Measurements from ENCODE around the gene RELL1. TPM values are rescaled to one million over a fixed set of nuclear protein-coding genes. Genes with fewer than 3 reads are reported as not detected.

RELL1 gene
- total and polyA plus RNA-seq, 4 donors = 1.8 to 47.4 (median 20.6) TPM

GRCh38 chr4:37591349-37591748 lies 94.8 kb downstream of the RELL1 start:
- DNase-seq = no peak
- Histone ChIP-seq H3K27me3 (ENCODE audit: control insufficient read depth in 3 of 3, insufficient read depth in 3 of 3, low read length in 2 of 3) (no peaks in the 10 kb centered on the region), H3K9me3 (ENCODE audit: control insufficient read depth in 4 of 4, insufficient read depth in 3 of 4, low read length in 3 of 4) (no peaks in the 10 kb centered on the region), H3K36me3 (ENCODE audit: control insufficient read depth in 4 of 4, insufficient read depth in 4 of 4, low read length in 4 of 4) (peaks cover 0 to 5% (median 0%) of the 10 kb centered on the region in 4 donors), H3K9ac (ENCODE audit: insufficient read depth in 1 of 2, low read length in 2 of 2) (no peak overlapping the region), H3K27ac (ENCODE audit: low read depth in 1 of 2, low read length in 1 of 2) (no peak overlapping the region), H3K4me1 (ENCODE audit: control insufficient read depth in 5 of 5, insufficient read depth in 5 of 5, low read length in 5 of 5) (no peaks in the 10 kb centered on the region), H3K4me3 (no peak overlapping the region)
- no peak for TF ChIP-seq CTCF (IDR thresholded peaks at IDR 0.05; ENCODE audit: control extremely low read depth, extremely low read depth)
- 0 to 40% methylated on average over 1 of the region's 1 CpG for WGBS, 2 donors
- no peak for ATAC-seq (ENCODE audit: insufficient read depth, low FRiP score)

- DNase-seq = no peak
These were observed 96.2 kb downstream of the RELL1 start for GRCh38 chr4:37590016-37590415.

GRCh38 chr4:37588150-37588549 lies 98.0 kb downstream of the RELL1 start:
- H3K36me3 ChIP-seq (ENCODE audit: control insufficient read depth in 4 of 4, insufficient read depth in 4 of 4, low read length in 4 of 4) = peaks cover 0 to 5% (median 0%) of the 10 kb centered on the region in 4 donors
- H3K4me1 ChIP-seq (ENCODE audit: control insufficient read depth in 5 of 5, insufficient read depth in 5 of 5, low read length in 5 of 5) = peaks cover 0 to 12% (median 4%) of the 10 kb centered on the region in 5 donors
- H3K27me3 ChIP-seq (ENCODE audit: control insufficient read depth in 3 of 3, insufficient read depth in 3 of 3, low read length in 2 of 3) = no peaks in the 10 kb centered on the region
- DNase-seq (no peak), ATAC-seq (ENCODE audit: insufficient read depth, low FRiP score) (no peak)
- H3K27ac ChIP-seq (ENCODE audit: low read depth in 1 of 2, low read length in 1 of 2) = no peak overlapping the region
- no peak for TF ChIP-seq CTCF (IDR thresholded peaks at IDR 0.05; ENCODE audit: control extremely low read depth, extremely low read depth)
- 91 to 93% methylated on average over 9 of the region's 9 CpGs for WGBS, 2 donors
- no peak overlapping the region for H3K4me3 ChIP-seq
- H3K9me3 ChIP-seq (ENCODE audit: control insufficient read depth in 4 of 4, insufficient read depth in 3 of 4, low read length in 3 of 4) = peaks cover 0 to 2% (median 0%) of the 10 kb centered on the region in 4 donors
- no peak overlapping the region for H3K9ac ChIP-seq (ENCODE audit: insufficient read depth in 1 of 2, low read length in 2 of 2)

More at GRCh38 chr4:37590016-37590415, 96.2 kb downstream of the RELL1 start:
- no peak overlapping the region for H3K27ac ChIP-seq (ENCODE audit: low read depth in 1 of 2, low read length in 1 of 2)
- peaks cover 0 to 5% (median 0%) of the 10 kb centered on the region in 4 donors for H3K36me3 ChIP-seq (ENCODE audit: control insufficient read depth in 4 of 4, insufficient read depth in 4 of 4, low read length in 4 of 4)
- H3K4me3 ChIP-seq = no peak overlapping the region
- WGBS, 2 donors = 85 to 97% methylated on average over 6 of the region's 6 CpGs
- no peaks in the 10 kb centered on the region for H3K27me3 ChIP-seq (ENCODE audit: control insufficient read depth in 3 of 3, insufficient read depth in 3 of 3, low read length in 2 of 3)
- H3K9me3 ChIP-seq (ENCODE audit: control insufficient read depth in 4 of 4, insufficient read depth in 3 of 4, low read length in 3 of 4) = no peaks in the 10 kb centered on the region
- TF ChIP-seq CTCF (IDR thresholded peaks at IDR 0.05; ENCODE audit: control extremely low read depth, extremely low read depth) = no peak
- no peak overlapping the region for H3K9ac ChIP-seq (ENCODE audit: insufficient read depth in 1 of 2, low read length in 2 of 2)
- no peaks in the 10 kb centered on the region for H3K4me1 ChIP-seq (ENCODE audit: control insufficient read depth in 5 of 5, insufficient read depth in 5 of 5, low read length in 5 of 5)
- no peak for ATAC-seq (ENCODE audit: insufficient read depth, low FRiP score)

- WGBS, 2 donors = 47 to 60% methylated on average over 5 to 6 of the region's 6 CpGs
- ATAC-seq (ENCODE audit: insufficient read depth, low FRiP score) = no peak
- H3K9me3 ChIP-seq (ENCODE audit: control insufficient read depth in 4 of 4, insufficient read depth in 3 of 4, low read length in 3 of 4) = peaks cover 0 to 9% (median under 1%) of the 10 kb centered on the region in 4 donors
These were observed 100.0 kb downstream of the RELL1 start for GRCh38 chr4:37586194-37586593.

More at GRCh38 chr4:37586194-37586593, 100.0 kb downstream of the RELL1 start:
- Histone ChIP-seq H3K4me3 (no peak overlapping the region), H3K27me3 (ENCODE audit: control insufficient read depth in 3 of 3, insufficient read depth in 3 of 3, low read length in 2 of 3) (no peaks in the 10 kb centered on the region), H3K4me1 (ENCODE audit: control insufficient read depth in 5 of 5, insufficient read depth in 5 of 5, low read length in 5 of 5) (peaks cover 0 to 12% (median 4%) of the 10 kb centered on the region in 5 donors), H3K9ac (ENCODE audit: insufficient read depth in 1 of 2, low read length in 2 of 2) (no peak overlapping the region), H3K27ac (ENCODE audit: low read depth in 1 of 2, low read length in 1 of 2) (no peak overlapping the region), H3K36me3 (ENCODE audit: control insufficient read depth in 4 of 4, insufficient read depth in 4 of 4, low read length in 4 of 4) (peaks cover 0 to 5% (median 0%) of the 10 kb centered on the region in 4 donors)
- TF ChIP-seq CTCF (IDR thresholded peaks at IDR 0.05; ENCODE audit: control extremely low read depth, extremely low read depth) = no peak
- DNase-seq = no peak

All from lung (tissue), 12 donors.